ENCODE data around the gene SHMT2.

SHMT2 gene

DNA sequence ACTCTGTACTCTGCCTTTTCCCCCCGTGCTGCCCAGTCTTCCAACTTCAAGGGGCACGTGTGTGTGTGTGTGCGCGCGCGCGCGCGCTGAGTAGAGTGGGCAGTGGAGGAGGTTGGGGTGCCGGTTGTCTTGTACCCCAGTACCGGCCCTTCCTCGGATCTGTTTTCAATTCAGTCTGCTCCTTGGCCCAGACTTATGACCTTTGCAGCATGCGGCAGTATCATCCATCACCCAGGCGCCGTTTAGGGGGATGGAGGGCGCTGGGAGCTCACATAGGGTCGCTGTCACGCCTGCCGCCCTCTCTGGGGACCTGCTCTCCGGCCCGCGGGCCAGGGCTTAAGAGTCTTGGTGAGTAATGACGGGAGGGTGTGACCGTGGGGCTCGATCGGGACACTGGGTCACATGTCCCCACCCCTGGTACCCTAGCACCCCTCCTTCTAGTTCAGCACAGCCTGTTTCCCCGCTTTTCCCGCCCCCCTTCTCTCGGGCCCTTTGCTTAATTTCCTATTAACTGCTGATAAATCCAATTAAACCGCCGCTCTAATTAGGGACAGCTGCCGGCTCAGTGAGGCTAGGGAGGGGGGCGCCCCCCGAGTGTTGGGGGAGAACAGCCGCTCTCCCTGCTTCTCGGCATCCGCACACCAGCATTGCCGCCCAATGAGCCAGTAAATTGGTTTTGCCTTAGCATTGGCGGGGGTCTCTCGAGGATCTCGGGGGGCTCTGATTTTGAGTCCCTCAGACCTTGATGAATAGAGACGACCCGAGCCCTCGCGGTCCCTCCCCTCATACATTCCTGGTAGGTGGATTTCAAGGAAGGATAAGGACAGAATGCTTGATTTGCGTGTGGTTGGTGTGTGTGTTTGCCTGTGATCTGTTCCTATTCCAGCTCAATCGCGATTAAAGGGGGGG, 12.1 kb downstream of the SHMT2 start:
- no peak for DNase-seq (ENCODE audit: low spot score)
- in situ Hi-C loops (cut with MboI; ENCODE audit: low pct_unique_long_range_greater_than_20kb, low sequenced_read_pairs, unreplicated experiment) = no loop called here
- no peak for TF ChIP-seq CTCF (IDR thresholded peaks at IDR 0.05; ENCODE audit: extremely low read depth, insufficient read depth, missing control alignments)

GRCh38 chr12:57242329-57242690, 12.8 kb downstream of the SHMT2 start:
- DNase-seq (ENCODE audit: low spot score) = no peak
- in situ Hi-C loops (cut with MboI; ENCODE audit: low pct_unique_long_range_greater_than_20kb, low sequenced_read_pairs, unreplicated experiment) = no loop called here
- TF ChIP-seq CTCF (IDR thresholded peaks at IDR 0.05; ENCODE audit: extremely low read depth, insufficient read depth, missing control alignments) = no peak

DNA sequence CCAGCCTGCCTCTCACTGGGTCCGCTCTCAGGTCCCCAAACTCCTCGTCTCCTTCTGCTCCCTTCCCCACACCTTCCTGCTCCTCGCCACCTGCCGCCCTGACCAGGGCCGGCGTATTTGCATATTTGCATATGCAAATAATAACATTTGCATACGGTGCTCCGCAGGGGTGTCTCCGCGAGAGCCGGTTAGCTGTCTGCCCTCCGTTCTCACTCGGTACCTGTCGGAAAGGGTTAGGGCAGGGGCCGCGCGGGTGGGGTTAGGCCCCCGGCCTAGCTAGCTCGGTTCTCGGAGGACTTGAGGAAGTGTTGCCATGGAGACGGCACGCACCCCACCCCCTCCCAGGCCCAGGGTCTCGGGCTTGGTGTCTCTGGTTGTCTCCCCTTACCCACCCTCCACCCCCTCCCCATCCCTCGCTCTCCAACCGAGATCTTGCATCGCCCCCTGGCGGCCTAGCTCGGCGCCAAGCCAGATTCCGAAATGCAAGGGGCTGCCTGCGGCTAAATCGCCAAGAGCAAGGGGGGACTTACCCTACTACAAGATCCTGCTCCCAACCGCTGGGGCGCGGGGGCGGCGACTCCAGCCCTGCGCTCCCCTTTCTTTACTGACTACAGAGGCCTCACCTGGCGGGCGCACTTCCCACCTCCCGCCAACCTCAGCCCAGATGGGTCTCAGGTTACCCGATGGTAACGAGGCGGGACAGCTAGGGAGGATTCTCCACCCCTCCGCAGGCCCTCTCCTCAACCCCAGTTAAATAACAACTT, 13.4 kb downstream of the SHMT2 start:
- DNase-seq (ENCODE audit: low spot score) = peak; percentile 74
- in situ Hi-C loops (cut with MboI; ENCODE audit: low pct_unique_long_range_greater_than_20kb, low sequenced_read_pairs, unreplicated experiment) = no loop called here
- peak; percentile 86 for TF ChIP-seq CTCF (IDR thresholded peaks at IDR 0.05; ENCODE audit: extremely low read depth, insufficient read depth, missing control alignments)

- in situ Hi-C loops (cut with MboI; ENCODE audit: low pct_unique_long_range_greater_than_20kb, low sequenced_read_pairs, unreplicated experiment) = no loop called here
- peak; percentile 85 for DNase-seq (ENCODE audit: low spot score)
- peak; percentile 87 for TF ChIP-seq CTCF (IDR thresholded peaks at IDR 0.05; ENCODE audit: extremely low read depth, insufficient read depth, missing control alignments)
Measured at GRCh38 chr12:57243521-57244311, 14.2 kb downstream of the SHMT2 start.

DNA sequence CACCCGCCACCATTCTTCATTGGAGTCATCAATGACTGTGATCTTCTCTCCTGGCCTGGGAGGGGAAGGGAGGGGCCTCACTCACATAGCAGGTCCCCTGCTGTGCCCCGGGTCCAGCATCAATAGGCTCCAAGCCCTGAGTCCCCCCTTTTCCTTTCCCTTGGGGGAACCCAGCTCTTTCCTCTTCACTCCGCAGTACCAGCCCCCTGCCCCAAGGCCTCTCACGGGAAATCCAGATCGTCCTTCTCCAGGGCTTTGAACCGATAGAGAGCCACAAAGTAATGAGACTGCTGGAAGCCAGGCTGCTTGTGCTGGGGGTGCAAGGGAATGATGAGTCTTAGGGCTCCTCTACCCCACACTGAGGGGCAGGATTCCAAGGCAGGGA, 14.8 kb downstream of the SHMT2 start:
- TF ChIP-seq CTCF (IDR thresholded peaks at IDR 0.05; ENCODE audit: extremely low read depth, insufficient read depth, missing control alignments) = no peak
- DNase-seq (ENCODE audit: low spot score) = no peak
- in situ Hi-C loops (cut with MboI; ENCODE audit: low pct_unique_long_range_greater_than_20kb, low sequenced_read_pairs, unreplicated experiment) = no loop called here

GRCh38 chr12:57247041-57247440, 17.5 kb downstream of the SHMT2 start:
- no peak for DNase-seq (ENCODE audit: low spot score)
- no peak for TF ChIP-seq CTCF (IDR thresholded peaks at IDR 0.05; ENCODE audit: extremely low read depth, insufficient read depth, missing control alignments)
- in situ Hi-C loops (cut with MboI; ENCODE audit: low pct_unique_long_range_greater_than_20kb, low sequenced_read_pairs, unreplicated experiment) = no loop called here
